WTC11 (cell line): Measurements from ENCODE around the gene CABCOCO1. TPM values are rescaled to one million over a fixed set of nuclear protein-coding genes. Genes with fewer than 3 reads are reported as not detected.
A peak's percentile ranks its signal among the peaks of the same experiment; 100 is the strongest.

Experiments
- ATAC-seq: fragments of 200-7000 bp; cut with Tn5 transposase; 2 replicates; pipeline ENCODE4 v1.10.0; 2021; ENCODE audit warnings: mild to moderate bottlenecking, moderate library complexity
- CTCF ChIA-PET: fragments of 300-600 bp; sonication (Branson Sonifier 250); formaldehyde crosslinking; loops from one replicate; lab custom pipeline; 2021; ENCODE audit warnings: antibody characterized with exemption; lab: Charles Lee
- POLR2A ChIA-PET: fragments of 350-600 bp; sonication (Branson Sonifier 250); formaldehyde crosslinking; loops from one replicate; lab custom pipeline; 2021; ENCODE audit warnings: antibody characterized with exemption; lab: Charles Lee
- DNase-seq: peaks from one replicate; pipeline ENCODE4 v3.0.0; 2021; ENCODE audit warnings: low spot score
- H3K27ac Mint-ChIP-seq: 2 replicates; pipeline ENCODE4 v1.8.0; 2021; ENCODE audit warnings: mixed read lengths
- H3K27me3 Mint-ChIP-seq: 2 replicates; pipeline ENCODE4 v1.8.0; 2021; ENCODE audit warnings: low read depth, mild to moderate bottlenecking, moderate library complexity, mixed read lengths
- H3K36me3 Mint-ChIP-seq: 2 replicates; pipeline ENCODE4 v1.8.0; 2021; ENCODE audit warnings: mixed read lengths
- H3K4me1 Mint-ChIP-seq: 2 replicates; pipeline ENCODE4 v1.8.0; 2022; ENCODE audit warnings: mixed read lengths
- H3K4me3 Mint-ChIP-seq: 2 replicates; pipeline ENCODE4 v1.8.0; 2021; ENCODE audit warnings: mild to moderate bottlenecking, moderate library complexity, mixed read lengths
- H3K9me3 Mint-ChIP-seq: 2 replicates; pipeline ENCODE4 v1.8.0; 2021; ENCODE audit warnings: mixed read lengths
- ETV6 ChIP-seq: sonication (generic); formaldehyde crosslinking; IDR thresholded peaks from 2 replicates; pipeline ENCODE4 v1.8.1; 2022; ENCODE audit warnings: mild to moderate bottlenecking, missing genetic modification reagents
- GRHL2 ChIP-seq: fragments of 250-450 bp; sonication (Bioruptor Pico); IDR thresholded peaks from 2 replicates; pipeline ENCODE4 v1.8.0; 2022; ENCODE audit warnings: mild to moderate bottlenecking, moderate library complexity; ENCODE audit not compliant: insufficient replicate concordance, severe bottlenecking
- MXD4 ChIP-seq: fragments of 250-450 bp; sonication (Bioruptor Pico); IDR thresholded peaks from 2 replicates; pipeline ENCODE4 v1.8.0; 2021; ENCODE audit warnings: mild to moderate bottlenecking, moderate library complexity, borderline replicate concordance
- NFATC4 ChIP-seq: fragments of 250-450 bp; sonication (Bioruptor Pico); IDR thresholded peaks from 2 replicates; pipeline ENCODE4 v1.9.0; 2021; ENCODE audit warnings: mild to moderate bottlenecking
- NR3C1 ChIP-seq: sonication (generic); formaldehyde crosslinking; conservative IDR thresholded peaks from 2 replicates; pipeline ENCODE4 v1.8.1; 2023; ENCODE audit warnings: low read depth, mild to moderate bottlenecking, missing genetic modification reagents
- OVOL2 ChIP-seq: fragments of 250-450 bp; sonication (Bioruptor Pico); IDR thresholded peaks from 2 replicates; pipeline ENCODE4 v1.9.0; 2021; ENCODE audit warnings: mild to moderate bottlenecking, borderline replicate concordance
- PRRX2 ChIP-seq: fragments of 250-450 bp; sonication (Bioruptor Pico); IDR thresholded peaks from 2 replicates; pipeline ENCODE4 v1.8.0; 2021; ENCODE audit warnings: mild to moderate bottlenecking
- SP1 ChIP-seq: sonication (generic); formaldehyde crosslinking; conservative IDR thresholded peaks from 2 replicates; pipeline ENCODE4 v1.8.1; 2022; ENCODE audit warnings: missing genetic modification reagents
- TP53 ChIP-seq: sonication (generic); formaldehyde crosslinking; IDR thresholded peaks from 2 replicates; pipeline ENCODE4 v1.8.1; 2023; ENCODE audit warnings: mild to moderate bottlenecking, missing genetic modification reagents
- ZBTB21 ChIP-seq: sonication (generic); formaldehyde crosslinking; IDR thresholded peaks from 2 replicates; pipeline ENCODE4 v1.8.1; 2023; ENCODE audit warnings: mild to moderate bottlenecking, missing genetic modification reagents, borderline replicate concordance
- ZNF423 ChIP-seq: fragments of 250-450 bp; sonication (Bioruptor Pico); IDR thresholded peaks from 2 replicates; pipeline ENCODE4 v2.1.2; 2022; ENCODE audit warnings: mild to moderate bottlenecking, moderate library complexity
- total RNA-seq: library from RNA; stranded (reverse); gene quantifications from 3 replicates; pipeline ENCODE4 v1.2.3, GENCODE V29; 2021
- TF ChIP-seq, protein P1 (sequence below): sonication (generic); formaldehyde crosslinking; IDR thresholded peaks from 2 replicates; pipeline ENCODE4 v1.8.1; 2023; ENCODE audit warnings: mild to moderate bottlenecking, moderate library complexity, missing genetic modification reagents
- TF ChIP-seq, protein P2 (sequence below): sonication (generic); formaldehyde crosslinking; IDR thresholded peaks from 2 replicates; pipeline ENCODE4 v1.8.1; 2023; ENCODE audit warnings: mild to moderate bottlenecking, missing genetic modification reagents, borderline replicate concordance
- TF ChIP-seq, protein P3 (sequence below): sonication (generic); formaldehyde crosslinking; IDR thresholded peaks from 2 replicates; pipeline ENCODE4 v1.8.0; 2022; ENCODE audit warnings: mild to moderate bottlenecking, missing genetic modification reagents
- TF ChIP-seq, protein P4 (sequence below): sonication (generic); formaldehyde crosslinking; IDR thresholded peaks from 2 replicates; pipeline ENCODE4 v1.8.1; 2023; ENCODE audit warnings: mild to moderate bottlenecking, missing genetic modification reagents, moderate library complexity
- TF ChIP-seq, protein P5 (sequence below): sonication (generic); formaldehyde crosslinking; IDR thresholded peaks from 2 replicates; pipeline ENCODE4 v1.8.0; 2023; ENCODE audit warnings: missing genetic modification reagents, mild to moderate bottlenecking, borderline replicate concordance
- TF ChIP-seq, protein P6 (sequence below): sonication (generic); formaldehyde crosslinking; IDR thresholded peaks from 2 replicates; pipeline ENCODE4 v1.8.1; 2022; ENCODE audit warnings: low read depth, mild to moderate bottlenecking, moderate library complexity, missing genetic modification reagents, borderline replicate concordance

The CABCOCO1 gene
- total RNA-seq, 1 experiment from 2014 or later = not detected

DNA sequence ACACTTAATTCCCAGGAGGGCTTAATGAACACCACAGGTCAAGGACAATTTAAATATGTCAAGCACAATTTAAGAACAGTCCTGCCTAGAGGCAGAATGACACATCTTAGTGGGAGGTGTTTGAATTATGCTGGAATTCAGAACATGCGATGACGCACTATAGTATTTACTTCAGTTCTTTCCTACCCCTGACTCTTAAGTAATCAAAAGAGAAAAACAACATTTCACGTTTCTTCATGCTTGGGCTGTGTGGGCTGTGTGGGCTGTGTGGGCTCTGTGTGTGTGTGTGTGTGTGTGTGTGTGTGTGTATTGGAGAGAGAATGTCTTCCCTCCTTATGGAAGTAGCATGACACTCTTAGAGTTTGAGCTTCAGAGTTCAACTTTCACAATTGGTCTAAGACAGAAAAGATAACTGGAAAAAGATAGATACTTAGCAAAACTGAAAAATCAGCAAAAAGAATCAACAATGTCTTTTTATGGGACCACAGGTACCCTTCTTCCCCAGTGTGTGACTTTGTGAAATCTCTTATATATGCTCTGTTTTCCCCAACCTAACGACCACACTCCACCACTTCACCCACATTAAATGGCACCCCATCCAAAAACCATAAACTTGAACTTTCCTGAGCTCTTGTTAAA is 33.7 kb upstream of the CABCOCO1 start:
- peak; percentile 32; the same call in 1 of the 2 replicates for ATAC-seq
- no peaks in the 10 kb centered on the region for H3K27me3 Mint-ChIP-seq
- TF ChIP-seq GRHL2 (no peak), ETV6 (no peak), PRRX2 (CRISPR knock-in tag) (no peak), MXD4 (CRISPR knock-in tag) (no peak), TP53 (CRISPR knock-in tag) (no peak), SP1 (CRISPR knock-in tag) (no peak), OVOL2 (CRISPR knock-in tag) (no peak), ZNF423 (CRISPR knock-in tag) (no peak), ZBTB21 (CRISPR knock-in tag) (no peak)
- TF ChIP-seq, protein P1, sequence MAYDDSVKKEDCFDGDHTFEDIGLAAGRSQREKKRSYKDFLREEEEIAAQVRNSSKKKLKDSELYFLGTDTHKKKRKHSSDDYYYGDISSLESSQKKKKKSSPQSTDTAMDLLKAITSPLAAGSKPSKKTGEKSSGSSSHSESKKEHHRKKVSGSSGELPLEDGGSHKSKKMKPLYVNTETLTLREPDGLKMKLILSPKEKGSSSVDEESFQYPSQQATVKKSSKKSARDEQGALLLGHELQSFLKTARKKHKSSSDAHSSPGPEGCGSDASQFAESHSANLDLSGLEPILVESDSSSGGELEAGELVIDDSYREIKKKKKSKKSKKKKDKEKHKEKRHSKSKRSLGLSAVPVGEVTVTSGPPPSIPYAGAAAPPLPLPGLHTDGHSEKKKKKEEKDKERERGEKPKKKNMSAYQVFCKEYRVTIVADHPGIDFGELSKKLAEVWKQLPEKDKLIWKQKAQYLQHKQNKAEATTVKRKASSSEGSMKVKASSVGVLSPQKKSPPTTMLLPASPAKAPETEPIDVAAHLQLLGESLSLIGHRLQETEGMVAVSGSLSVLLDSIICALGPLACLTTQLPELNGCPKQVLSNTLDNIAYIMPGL = no peak
- TF ChIP-seq, protein P2, sequence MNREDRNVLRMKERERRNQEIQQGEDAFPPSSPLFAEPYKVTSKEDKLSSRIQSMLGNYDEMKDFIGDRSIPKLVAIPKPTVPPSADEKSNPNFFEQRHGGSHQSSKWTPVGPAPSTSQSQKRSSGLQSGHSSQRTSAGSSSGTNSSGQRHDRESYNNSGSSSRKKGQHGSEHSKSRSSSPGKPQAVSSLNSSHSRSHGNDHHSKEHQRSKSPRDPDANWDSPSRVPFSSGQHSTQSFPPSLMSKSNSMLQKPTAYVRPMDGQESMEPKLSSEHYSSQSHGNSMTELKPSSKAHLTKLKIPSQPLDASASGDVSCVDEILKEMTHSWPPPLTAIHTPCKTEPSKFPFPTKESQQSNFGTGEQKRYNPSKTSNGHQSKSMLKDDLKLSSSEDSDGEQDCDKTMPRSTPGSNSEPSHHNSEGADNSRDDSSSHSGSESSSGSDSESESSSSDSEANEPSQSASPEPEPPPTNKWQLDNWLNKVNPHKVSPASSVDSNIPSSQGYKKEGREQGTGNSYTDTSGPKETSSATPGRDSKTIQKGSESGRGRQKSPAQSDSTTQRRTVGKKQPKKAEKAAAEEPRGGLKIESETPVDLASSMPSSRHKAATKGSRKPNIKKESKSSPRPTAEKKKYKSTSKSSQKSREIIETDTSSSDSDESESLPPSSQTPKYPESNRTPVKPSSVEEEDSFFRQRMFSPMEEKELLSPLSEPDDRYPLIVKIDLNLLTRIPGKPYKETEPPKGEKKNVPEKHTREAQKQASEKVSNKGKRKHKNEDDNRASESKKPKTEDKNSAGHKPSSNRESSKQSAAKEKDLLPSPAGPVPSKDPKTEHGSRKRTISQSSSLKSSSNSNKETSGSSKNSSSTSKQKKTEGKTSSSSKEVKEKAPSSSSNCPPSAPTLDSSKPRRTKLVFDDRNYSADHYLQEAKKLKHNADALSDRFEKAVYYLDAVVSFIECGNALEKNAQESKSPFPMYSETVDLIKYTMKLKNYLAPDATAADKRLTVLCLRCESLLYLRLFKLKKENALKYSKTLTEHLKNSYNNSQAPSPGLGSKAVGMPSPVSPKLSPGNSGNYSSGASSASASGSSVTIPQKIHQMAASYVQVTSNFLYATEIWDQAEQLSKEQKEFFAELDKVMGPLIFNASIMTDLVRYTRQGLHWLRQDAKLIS = no peak
- TF ChIP-seq, protein P3, sequence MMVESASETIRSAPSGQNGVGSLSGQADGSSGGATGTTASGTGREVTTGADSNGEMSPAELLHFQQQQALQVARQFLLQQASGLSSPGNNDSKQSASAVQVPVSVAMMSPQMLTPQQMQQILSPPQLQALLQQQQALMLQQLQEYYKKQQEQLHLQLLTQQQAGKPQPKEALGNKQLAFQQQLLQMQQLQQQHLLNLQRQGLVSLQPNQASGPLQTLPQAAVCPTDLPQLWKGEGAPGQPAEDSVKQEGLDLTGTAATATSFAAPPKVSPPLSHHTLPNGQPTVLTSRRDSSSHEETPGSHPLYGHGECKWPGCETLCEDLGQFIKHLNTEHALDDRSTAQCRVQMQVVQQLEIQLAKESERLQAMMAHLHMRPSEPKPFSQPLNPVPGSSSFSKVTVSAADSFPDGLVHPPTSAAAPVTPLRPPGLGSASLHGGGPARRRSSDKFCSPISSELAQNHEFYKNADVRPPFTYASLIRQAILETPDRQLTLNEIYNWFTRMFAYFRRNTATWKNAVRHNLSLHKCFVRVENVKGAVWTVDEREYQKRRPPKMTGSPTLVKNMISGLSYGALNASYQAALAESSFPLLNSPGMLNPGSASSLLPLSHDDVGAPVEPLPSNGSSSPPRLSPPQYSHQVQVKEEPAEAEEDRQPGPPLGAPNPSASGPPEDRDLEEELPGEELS (CRISPR knock-in tag) = no peak
- TF ChIP-seq, protein P4, sequence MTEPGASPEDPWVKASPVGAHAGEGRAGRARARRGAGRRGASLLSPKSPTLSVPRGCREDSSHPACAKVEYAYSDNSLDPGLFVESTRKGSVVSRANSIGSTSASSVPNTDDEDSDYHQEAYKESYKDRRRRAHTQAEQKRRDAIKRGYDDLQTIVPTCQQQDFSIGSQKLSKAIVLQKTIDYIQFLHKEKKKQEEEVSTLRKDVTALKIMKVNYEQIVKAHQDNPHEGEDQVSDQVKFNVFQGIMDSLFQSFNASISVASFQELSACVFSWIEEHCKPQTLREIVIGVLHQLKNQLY = no peak
- no peaks in the 10 kb centered on the region for H3K36me3 Mint-ChIP-seq
- H3K27ac Mint-ChIP-seq = no peak overlapping the region
- CTCF ChIA-PET = no interaction called here
- peaks cover 18% of the 10 kb centered on the region for H3K4me1 Mint-ChIP-seq
- no peak overlapping the region for H3K4me3 Mint-ChIP-seq
- no peak for DNase-seq
- H3K9me3 Mint-ChIP-seq = no peaks in the 10 kb centered on the region
- POLR2A ChIA-PET = no interaction called here

DNA sequence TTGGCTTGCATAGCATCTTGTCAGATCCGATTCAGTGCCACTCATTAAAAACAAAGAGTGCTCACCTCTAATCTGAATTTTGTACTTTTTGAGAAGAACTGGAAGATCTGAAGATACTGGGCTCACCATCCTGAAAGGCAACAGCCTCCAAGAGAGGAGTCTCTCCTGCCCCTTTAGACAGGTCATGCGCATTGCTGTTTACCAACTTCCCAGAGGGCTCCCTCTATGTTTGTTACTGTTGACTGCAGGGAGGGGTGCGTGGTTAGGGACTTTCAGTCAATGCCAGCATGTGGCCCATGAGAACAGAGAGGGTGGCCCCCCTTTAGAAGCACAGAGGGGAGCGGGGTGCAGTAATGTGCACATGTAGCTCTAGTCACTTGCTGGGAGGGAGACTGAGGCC is 33.2 kb upstream of the CABCOCO1 start:
- POLR2A ChIA-PET = no interaction called here
- H3K4me3 Mint-ChIP-seq = no peak overlapping the region
- CTCF ChIA-PET = no interaction called here
- H3K36me3 Mint-ChIP-seq = no peaks in the 10 kb centered on the region
- no peak overlapping the region for H3K27ac Mint-ChIP-seq
- TF ChIP-seq, protein P5, sequence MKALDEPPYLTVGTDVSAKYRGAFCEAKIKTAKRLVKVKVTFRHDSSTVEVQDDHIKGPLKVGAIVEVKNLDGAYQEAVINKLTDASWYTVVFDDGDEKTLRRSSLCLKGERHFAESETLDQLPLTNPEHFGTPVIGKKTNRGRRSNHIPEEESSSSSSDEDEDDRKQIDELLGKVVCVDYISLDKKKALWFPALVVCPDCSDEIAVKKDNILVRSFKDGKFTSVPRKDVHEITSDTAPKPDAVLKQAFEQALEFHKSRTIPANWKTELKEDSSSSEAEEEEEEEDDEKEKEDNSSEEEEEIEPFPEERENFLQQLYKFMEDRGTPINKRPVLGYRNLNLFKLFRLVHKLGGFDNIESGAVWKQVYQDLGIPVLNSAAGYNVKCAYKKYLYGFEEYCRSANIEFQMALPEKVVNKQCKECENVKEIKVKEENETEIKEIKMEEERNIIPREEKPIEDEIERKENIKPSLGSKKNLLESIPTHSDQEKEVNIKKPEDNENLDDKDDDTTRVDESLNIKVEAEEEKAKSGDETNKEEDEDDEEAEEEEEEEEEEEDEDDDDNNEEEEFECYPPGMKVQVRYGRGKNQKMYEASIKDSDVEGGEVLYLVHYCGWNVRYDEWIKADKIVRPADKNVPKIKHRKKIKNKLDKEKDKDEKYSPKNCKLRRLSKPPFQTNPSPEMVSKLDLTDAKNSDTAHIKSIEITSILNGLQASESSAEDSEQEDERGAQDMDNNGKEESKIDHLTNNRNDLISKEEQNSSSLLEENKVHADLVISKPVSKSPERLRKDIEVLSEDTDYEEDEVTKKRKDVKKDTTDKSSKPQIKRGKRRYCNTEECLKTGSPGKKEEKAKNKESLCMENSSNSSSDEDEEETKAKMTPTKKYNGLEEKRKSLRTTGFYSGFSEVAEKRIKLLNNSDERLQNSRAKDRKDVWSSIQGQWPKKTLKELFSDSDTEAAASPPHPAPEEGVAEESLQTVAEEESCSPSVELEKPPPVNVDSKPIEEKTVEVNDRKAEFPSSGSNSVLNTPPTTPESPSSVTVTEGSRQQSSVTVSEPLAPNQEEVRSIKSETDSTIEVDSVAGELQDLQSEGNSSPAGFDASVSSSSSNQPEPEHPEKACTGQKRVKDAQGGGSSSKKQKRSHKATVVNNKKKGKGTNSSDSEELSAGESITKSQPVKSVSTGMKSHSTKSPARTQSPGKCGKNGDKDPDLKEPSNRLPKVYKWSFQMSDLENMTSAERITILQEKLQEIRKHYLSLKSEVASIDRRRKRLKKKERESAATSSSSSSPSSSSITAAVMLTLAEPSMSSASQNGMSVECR = no peak
- no peak for TF ChIP-seq NFATC4 (CRISPR knock-in tag)
- TF ChIP-seq, protein P6, sequence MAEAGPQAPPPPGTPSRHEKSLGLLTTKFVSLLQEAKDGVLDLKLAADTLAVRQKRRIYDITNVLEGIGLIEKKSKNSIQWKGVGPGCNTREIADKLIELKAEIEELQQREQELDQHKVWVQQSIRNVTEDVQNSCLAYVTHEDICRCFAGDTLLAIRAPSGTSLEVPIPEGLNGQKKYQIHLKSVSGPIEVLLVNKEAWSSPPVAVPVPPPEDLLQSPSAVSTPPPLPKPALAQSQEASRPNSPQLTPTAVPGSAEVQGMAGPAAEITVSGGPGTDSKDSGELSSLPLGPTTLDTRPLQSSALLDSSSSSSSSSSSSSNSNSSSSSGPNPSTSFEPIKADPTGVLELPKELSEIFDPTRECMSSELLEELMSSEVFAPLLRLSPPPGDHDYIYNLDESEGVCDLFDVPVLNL (CRISPR knock-in tag) = no peak
- TF ChIP-seq NR3C1 (CRISPR knock-in tag) = no peak
- DNase-seq (peak; percentile 17), ATAC-seq (peak; percentile 91)
- no peaks in the 10 kb centered on the region for H3K9me3 Mint-ChIP-seq
- no peaks in the 10 kb centered on the region for H3K27me3 Mint-ChIP-seq
- peaks cover 18% of the 10 kb centered on the region for H3K4me1 Mint-ChIP-seq
